Astrocyte (in vitro differentiated cells and primary cell): ENCODE data around the gene GABBR2.

ENCODE experiments used
- CTCF ChIP-seq: IDR thresholded peaks from 2 replicates; pipeline ENCODE4 v1.5.1; 2011; ENCODE audit warnings: low read depth, mild to moderate bottlenecking, inconsistent platforms, low read length, moderate library complexity; ENCODE audit not compliant: insufficient read depth
- EZH2 ChIP-seq: IDR thresholded peaks from 2 replicates; pipeline ENCODE4 v1.6.1; 2012; ENCODE audit warnings: mild to moderate bottlenecking, low read length, inconsistent platforms; ENCODE audit not compliant: insufficient read depth

- TF ChIP-seq CTCF (no peak), EZH2 (no peak)
Observed at GRCh38 chr9:98532147-98532546, 176.6 kb downstream of the GABBR2 start.
